GM12878 (cell line): ENCODE measurements around the gene MTRF1L. TPM values are rescaled to one million over a fixed set of nuclear protein-coding genes. Genes with fewer than 3 reads are reported as not detected.

ENCODE experiments used
- ATAC-seq: fragments of 200-7000 bp; cut with Tn5 transposase; 3 replicates; pipeline ENCODE4 v1.9.1; 2020; ENCODE audit warnings: mild to moderate bottlenecking, moderate library complexity
- BruUV-seq: library from RNA; stranded (reverse); fragments of 400-500 nt; replicated peaks from 2 replicates; lab custom pipeline; 2021; lab: Mats Ljungman, UMichigan
- CTCF ChIA-PET: fragments of 300-600 bp; sonication (Branson Sonifier 250); formaldehyde crosslinking; extraction: SDS; loops from one replicate; lab custom pipeline; 2021; ENCODE audit warnings: inconsistent platforms; lab: Yijun Ruan, JAX
- POLR2A ChIA-PET: fragments of 350-600 bp; formaldehyde crosslinking; extraction: SDS; loops from one replicate; lab custom pipeline; 2021; ENCODE audit warnings: inconsistent platforms; lab: Charles Lee
- RAD21 ChIA-PET: fragments of 300-600 bp; sonication (Branson Sonifier 250); formaldehyde crosslinking; loops from one replicate; lab custom pipeline; 2023; ENCODE audit warnings: antibody characterized with exemption; ENCODE audit not compliant: unreplicated experiment; lab: Charles Lee
- SMC1A ChIA-PET: fragments of 300-600 bp; sonication (Branson Sonifier 250); formaldehyde crosslinking; loops from one replicate; lab custom pipeline; 2023; ENCODE audit not compliant: unreplicated experiment, uncharacterized antibody; lab: Charles Lee
- DNase-seq: peaks from one replicate; pipeline ENCODE4 v3.0.0-alpha.2; 2011; ENCODE audit warnings: low read depth, low spot score
- FAIRE-seq: peaks from 3 replicates; lab custom pipeline; 2011; peaks lifted over from hg19 to GRCh38; lab: Jason Lieb, UNC
- H2AFZ ChIP-seq: 2 replicates; pipeline ENCODE4 v1.6.0; 2011; ENCODE audit warnings: low read depth, low read length, control low read depth; ENCODE audit not compliant: control insufficient read depth
- H3K27ac ChIP-seq: 2 replicates; pipeline ENCODE4 v1.5.1; 2011; ENCODE audit warnings: control low read depth; ENCODE audit not compliant: control insufficient read depth, insufficient read depth
- H3K27me3 ChIP-seq, 2 experiments: replicated peaks in 1 of 2; 2 replicates each; pipeline versions ENCODE4 v1.6.0 to v1.6.1; 2011; ENCODE audit warnings: low read length in 1 of 2; ENCODE audit not compliant: control insufficient read depth in 2 of 2, insufficient read depth in 2 of 2
- H3K36me3 ChIP-seq, 2 experiments: 2 replicates each; pipeline ENCODE4 v1.5.1; 2011; ENCODE audit warnings: low read length in 1 of 2; ENCODE audit not compliant: control insufficient read depth in 2 of 2, insufficient read depth in 2 of 2
- H3K4me1 ChIP-seq: 2 replicates; pipeline ENCODE4 v1.6.1; 2011; ENCODE audit warnings: mild to moderate bottlenecking, low read length, moderate library complexity, mixed read lengths; ENCODE audit not compliant: control insufficient read depth, insufficient read depth
- H3K4me2 ChIP-seq: 2 replicates; pipeline ENCODE4 v1.6.0; 2011; ENCODE audit warnings: control low read depth; ENCODE audit not compliant: control insufficient read depth, insufficient read depth
- H3K4me3 ChIP-seq: fragments of 200-600 bp; sonication (generic); 2 replicates; pipeline ENCODE4 v1.5.1; 2016
- H3K79me2 ChIP-seq: 2 replicates; pipeline ENCODE4 v1.6.0; 2011; ENCODE audit warnings: low read length; ENCODE audit not compliant: control insufficient read depth, insufficient read depth
- H3K9ac ChIP-seq: 2 replicates; pipeline ENCODE4 v1.8.0; 2011; ENCODE audit warnings: low read length, control low read depth, mixed read lengths; ENCODE audit not compliant: control insufficient read depth, insufficient read depth
- H3K9me3 ChIP-seq: replicated peaks from 3 replicates; pipeline ENCODE4 v1.5.1; 2011; ENCODE audit warnings: mild to moderate bottlenecking, low read length; ENCODE audit not compliant: control insufficient read depth, insufficient read depth
- H4K20me1 ChIP-seq: 2 replicates; pipeline ENCODE4 v1.6.0; 2011; ENCODE audit not compliant: control insufficient read depth, insufficient read depth
- ASH2L ChIP-seq: fragments of 300-600, 200-600 bp; sonication (generic); IDR thresholded peaks from 2 replicates; pipeline ENCODE4 v1.6.1; 2017; ENCODE audit warnings: low read depth, mild to moderate bottlenecking, borderline replicate concordance
- CHD4 ChIP-seq: fragments of 200-600 bp; sonication (generic); IDR thresholded peaks from 2 replicates; pipeline ENCODE4 v1.6.1; 2016; ENCODE audit warnings: mild to moderate bottlenecking
- EP300 ChIP-seq, 2 experiments: fragments of 150-350 bp in 1 of 2; IDR thresholded peaks; 2 replicates each; pipeline ENCODE4 v1.6.1; 2011 to 2012; ENCODE audit warnings: low read depth in 2 of 2, low read length in 2 of 2, borderline replicate concordance in 1 of 2, improper control_type of control experiment in 1 of 2, inconsistent platforms in 1 of 2; ENCODE audit not compliant: control insufficient read depth in 1 of 2
- ETV6 ChIP-seq, 2 experiments: fragments of 450-650 bp in 1 of 2; IDR thresholded peaks in 1 of 2; conservative IDR thresholded peaks in 1 of 2; 2 replicates each; pipeline ENCODE4 v1.6.1; 2014; ENCODE audit warnings: antibody characterized with exemption in 1 of 2, borderline replicate concordance in 1 of 2, low read depth in 1 of 2, mild to moderate bottlenecking in 1 of 2, moderate library complexity in 1 of 2
- HDAC2 ChIP-seq: fragments of 200-600 bp; sonication (generic); IDR thresholded peaks from 2 replicates; pipeline ENCODE4 v1.6.1; 2017
- JUND ChIP-seq: IDR thresholded peaks from 2 replicates; pipeline ENCODE4 v1.6.1; 2012; ENCODE audit warnings: low read depth, mild to moderate bottlenecking, low read length, improper control_type of control experiment, moderate library complexity
- NBN ChIP-seq: fragments of 450-650 bp; IDR thresholded peaks from 2 replicates; pipeline ENCODE4 v1.6.1; 2016
- NFYB ChIP-seq: IDR thresholded peaks from 2 replicates; pipeline ENCODE4 v1.6.1; 2011; ENCODE audit warnings: low read depth, mild to moderate bottlenecking, low read length, improper control_type of control experiment, moderate library complexity; ENCODE audit not compliant: insufficient read depth
- PAX5 ChIP-seq: IDR thresholded peaks from 2 replicates; pipeline ENCODE4 v1.6.1; 2011; ENCODE audit warnings: low read depth, low read length, borderline replicate concordance
- RB1 ChIP-seq: fragments of 450-650 bp; formaldehyde crosslinking; IDR thresholded peaks from 2 replicates; pipeline ENCODE4 v1.6.1; 2017; ENCODE audit warnings: mild to moderate bottlenecking, borderline replicate concordance
- SMAD5 ChIP-seq: IDR thresholded peaks from 2 replicates; pipeline ENCODE4 v1.6.1; 2016; ENCODE audit warnings: antibody characterized with exemption, low read depth
- SREBF2 ChIP-seq: IDR thresholded peaks from 2 replicates; pipeline ENCODE4 v1.6.1; 2012; ENCODE audit warnings: mild to moderate bottlenecking, low read length
- STAT3 ChIP-seq: IDR thresholded peaks from 2 replicates; pipeline ENCODE4 v1.6.1; 2011; ENCODE audit warnings: low read depth, low read length, improper control_type of control experiment
- ZBTB40 ChIP-seq: fragments of 450-650 bp; IDR thresholded peaks from 2 replicates; pipeline ENCODE4 v1.6.1; 2016; ENCODE audit warnings: mild to moderate bottlenecking, moderate library complexity, borderline replicate concordance
- WGBS: methylation state at CpG from one replicate; pipeline ENCODE4 v1.1.6; 2016; ENCODE audit warnings: low lambda C conversion rate; ENCODE audit not compliant: insufficient replicate concordance, insufficient coverage; ENCODE audit errors: missing lambda C conversion rate; 5-methylcytosine and 5-hydroxymethylcytosine counted together
- in situ Hi-C: fragments of 300-500 bp; cut with MboI; formaldehyde crosslinking; loops from 9 replicates; pipeline ENCODE4 v1.14.3; 2018; ENCODE audit warnings: mixed read lengths
- intact Hi-C: fragments of 100-400 bp; cut with micrococcal nuclease; formaldehyde crosslinking; loops from one replicate; pipeline ENCODE4 v1.14.2; 2022; ENCODE audit not compliant: unreplicated experiment
- polyA plus RNA-seq, 11 experiments: library from polyadenylated mRNA; depleted of rRNA in 4 of 11; unstranded in 6 of 11; stranded (reverse) in 5 of 11; fragments of >200 nt; fragmentation: Nextera tagmentation in 4 of 11; fragmentation: Illumina TruSeq in 1 of 11; extraction: Ambion mirVana in 4 of 11; extraction: Trizol in 1 of 11; gene quantifications; 1 replicate in 1 of 11; 2 replicates in 10 of 11; pipeline versions ENCODE4 v1.2.1 to v1.2.3, GENCODE V29; 2011 to 2016; ENCODE audit warnings: inconsistent platforms in 2 of 11, missing spikeins in 2 of 11, low read depth in 1 of 11
- total RNA-seq, 4 experiments: library from RNA; depleted of rRNA in 3 of 4; stranded (reverse); fragments of >200 nt in 3 of 4; fragmentation: Illumina TruSeq in 1 of 4; extraction: Trizol in 1 of 4; gene quantifications; 2 replicates each; pipeline versions ENCODE4 v1.2.1 to v1.2.3, GENCODE V29; 2013 to 2021
- TF ChIP-seq, protein P1 (sequence below): fragments of 450-650 bp; IDR thresholded peaks from 2 replicates; pipeline ENCODE4 v1.6.1; 2016; ENCODE audit warnings: mild to moderate bottlenecking
- TF ChIP-seq, protein P2 (sequence below): fragments of 150-350 bp; IDR thresholded peaks from 2 replicates; pipeline ENCODE4 v1.6.1; 2014; ENCODE audit warnings: mild to moderate bottlenecking, low read depth, low read length

MTRF1L gene
- total and polyA plus RNA-seq, 10 of the 15 experiments (the other 5 are each of a cell fraction or from before 2014, with no cell fraction given): 5.1 to 21.6 (median 16.1) TPM

DNA sequence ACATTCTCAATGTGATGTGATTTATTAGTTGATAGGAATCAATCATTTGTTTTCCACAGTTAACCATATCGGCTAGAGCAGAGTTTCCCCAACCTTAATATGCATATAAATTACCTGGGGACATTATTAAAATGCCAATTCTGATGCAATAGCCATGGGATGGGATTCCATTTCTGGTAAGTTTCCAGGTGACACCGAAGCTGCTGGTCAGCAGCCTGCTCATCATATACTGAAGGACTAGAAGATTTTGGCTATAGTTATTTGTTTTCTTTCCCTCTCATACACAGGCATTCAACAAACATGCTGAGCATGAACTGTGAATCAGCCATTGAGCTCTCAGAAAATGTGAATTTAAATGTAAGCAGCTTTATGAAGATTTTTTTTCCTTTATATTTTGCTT, 55.5 kb downstream of the MTRF1L start:
- DNase-seq (no peak), ATAC-seq (no peak), FAIRE-seq (no peak)
- Histone ChIP-seq H3K9me3 (no peaks in the 10 kb centered on the region), H3K4me1 (no peaks in the 10 kb centered on the region), H3K36me3 (no peaks in the 10 kb centered on the region), H3K4me2 (no peak overlapping the region), H2AFZ (no peak overlapping the region), H3K9ac (no peak overlapping the region), H3K79me2 (no peaks in the 10 kb centered on the region), H3K27ac (no peak overlapping the region), H4K20me1 (no peaks in the 10 kb centered on the region), H3K27me3 (no peaks in the 10 kb centered on the region), H3K4me3 (no peak overlapping the region)
- ChIA-PET SMC1A (interaction anchor here (0.9 to 1.9 kb wide), 2 partner anchors 19 to 198 kb away, joined by 3 to 7 read pairs; no protein-coding TSS in a partner anchor), CTCF (interaction anchor here (1.8 to 3.4 kb wide), 3 partner anchors 23 to 395 kb away, joined by 5 to 38 read pairs (median 10); no protein-coding TSS in a partner anchor), POLR2A (no interaction called here), RAD21 (no interaction called here)
- in situ Hi-C loops: loop anchor here (5.0 kb wide), 1 partner anchor 90 kb away; no protein-coding TSS in a partner anchor
- WGBS: 31% methylated on average over 2 of the region's 2 CpGs
- TF ChIP-seq, protein P1, sequence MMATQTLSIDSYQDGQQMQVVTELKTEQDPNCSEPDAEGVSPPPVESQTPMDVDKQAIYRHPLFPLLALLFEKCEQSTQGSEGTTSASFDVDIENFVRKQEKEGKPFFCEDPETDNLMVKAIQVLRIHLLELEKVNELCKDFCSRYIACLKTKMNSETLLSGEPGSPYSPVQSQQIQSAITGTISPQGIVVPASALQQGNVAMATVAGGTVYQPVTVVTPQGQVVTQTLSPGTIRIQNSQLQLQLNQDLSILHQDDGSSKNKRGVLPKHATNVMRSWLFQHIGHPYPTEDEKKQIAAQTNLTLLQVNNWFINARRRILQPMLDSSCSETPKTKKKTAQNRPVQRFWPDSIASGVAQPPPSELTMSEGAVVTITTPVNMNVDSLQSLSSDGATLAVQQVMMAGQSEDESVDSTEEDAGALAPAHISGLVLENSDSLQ: no peak
- TF ChIP-seq NBN (no peak), EP300 (IDR thresholded peaks at IDR 0.05; ENCODE audit: borderline replicate concordance in 1 of 2, control insufficient read depth in 1 of 2, low read depth in 2 of 2, low read length in 2 of 2) (no peak), STAT3 (no peak), NFYB (no peak), CHD4 (no peak), ASH2L (no peak), HDAC2 (no peak), SREBF2 (no peak), SMAD5 (no peak), PAX5 (no peak), JUND (no peak), ETV6 (conservative IDR thresholded peaks at IDR 0.05 in 1 of 2, IDR thresholded peaks at IDR 0.05 in 1 of 2; ENCODE audit: borderline replicate concordance in 1 of 2, low read depth in 1 of 2) (no peak), RB1 (no peak), ZBTB40 (no peak)
- TF ChIP-seq, protein P2, sequence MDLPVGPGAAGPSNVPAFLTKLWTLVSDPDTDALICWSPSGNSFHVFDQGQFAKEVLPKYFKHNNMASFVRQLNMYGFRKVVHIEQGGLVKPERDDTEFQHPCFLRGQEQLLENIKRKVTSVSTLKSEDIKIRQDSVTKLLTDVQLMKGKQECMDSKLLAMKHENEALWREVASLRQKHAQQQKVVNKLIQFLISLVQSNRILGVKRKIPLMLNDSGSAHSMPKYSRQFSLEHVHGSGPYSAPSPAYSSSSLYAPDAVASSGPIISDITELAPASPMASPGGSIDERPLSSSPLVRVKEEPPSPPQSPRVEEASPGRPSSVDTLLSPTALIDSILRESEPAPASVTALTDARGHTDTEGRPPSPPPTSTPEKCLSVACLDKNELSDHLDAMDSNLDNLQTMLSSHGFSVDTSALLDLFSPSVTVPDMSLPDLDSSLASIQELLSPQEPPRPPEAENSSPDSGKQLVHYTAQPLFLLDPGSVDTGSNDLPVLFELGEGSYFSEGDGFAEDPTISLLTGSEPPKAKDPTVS: no peak
- intact Hi-C loops: no loop called here
- no TSS peak for BruUV-seq
